GM18498 (cell line): ENCODE data around the gene TRIM31.
"Not testable (repeated sequence)": the region's sequence is repeated elsewhere in the genome, so short reads cannot be mapped to it uniquely, and the experiment has no call there.

Experiments used
- ATAC-seq: cut with Tn5 transposase; IDR thresholded peaks from one replicate; pipeline ENCODE4 v1.9.1; 2021; ENCODE audit warnings: mild to moderate bottlenecking, moderate library complexity; ENCODE audit not compliant: unreplicated experiment

TRIM31 gene

DNA sequence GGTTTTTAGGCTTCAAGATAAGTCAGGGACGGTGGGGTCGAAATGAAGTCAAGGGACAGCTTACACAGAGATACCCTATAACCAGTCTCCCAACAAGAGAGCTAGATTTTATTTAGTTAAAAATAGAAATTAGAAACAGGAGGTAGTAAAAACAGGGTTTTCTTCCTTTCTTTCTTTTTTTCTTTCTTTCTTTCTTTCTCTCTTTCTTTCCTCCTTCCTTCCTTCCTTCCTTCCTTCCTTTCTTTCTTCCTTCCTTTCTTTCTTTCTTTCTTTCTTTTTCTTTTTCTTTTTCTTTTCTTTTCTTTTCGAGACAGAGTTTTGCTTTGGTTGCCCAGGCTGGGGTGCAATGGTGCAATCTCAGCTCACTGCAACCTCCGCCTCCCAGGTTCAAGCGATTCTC, 5.8 kb upstream of the TRIM31 start:
- not testable (repeated sequence) for ATAC-seq

DNA sequence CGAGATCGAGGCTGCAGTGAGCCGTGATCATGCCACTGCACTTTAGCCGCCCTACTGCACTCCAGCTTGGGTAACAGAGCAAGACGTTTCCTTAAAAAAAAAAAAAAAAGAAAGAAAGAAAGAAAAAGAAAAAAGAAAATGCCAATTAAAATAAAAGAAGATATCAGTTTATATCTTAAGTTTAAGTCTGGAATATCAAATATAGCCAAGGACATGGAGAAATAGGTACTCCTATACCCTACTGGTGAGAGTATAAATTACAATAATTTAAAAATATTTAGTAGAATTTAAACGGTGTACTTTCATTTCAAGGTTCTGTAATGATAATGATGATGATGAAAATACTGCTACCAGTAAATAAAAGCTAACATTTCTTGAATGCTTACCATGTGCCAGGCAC, 3.8 kb upstream of the TRIM31 start:
- no peak for ATAC-seq

DNA sequence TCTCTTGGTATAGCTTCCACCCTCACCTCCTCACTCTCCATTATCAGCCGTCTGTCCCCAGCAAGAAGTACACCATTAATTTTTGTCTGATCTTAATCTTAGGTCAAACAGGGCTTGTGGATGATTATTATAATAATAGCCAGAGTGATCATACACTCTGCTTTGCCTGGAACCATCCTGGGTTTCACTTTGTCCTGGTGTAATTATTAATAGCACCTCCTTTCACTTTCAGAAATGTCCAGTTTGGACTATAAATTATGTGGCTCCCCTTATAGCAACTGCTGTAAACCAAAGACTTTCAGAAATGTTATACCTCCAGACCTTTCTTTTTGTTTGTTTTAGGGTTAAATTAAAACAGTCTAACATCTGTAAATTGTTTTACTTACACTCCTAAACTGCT, 951 bp upstream of the TRIM31 start:
- no peak for ATAC-seq

DNA sequence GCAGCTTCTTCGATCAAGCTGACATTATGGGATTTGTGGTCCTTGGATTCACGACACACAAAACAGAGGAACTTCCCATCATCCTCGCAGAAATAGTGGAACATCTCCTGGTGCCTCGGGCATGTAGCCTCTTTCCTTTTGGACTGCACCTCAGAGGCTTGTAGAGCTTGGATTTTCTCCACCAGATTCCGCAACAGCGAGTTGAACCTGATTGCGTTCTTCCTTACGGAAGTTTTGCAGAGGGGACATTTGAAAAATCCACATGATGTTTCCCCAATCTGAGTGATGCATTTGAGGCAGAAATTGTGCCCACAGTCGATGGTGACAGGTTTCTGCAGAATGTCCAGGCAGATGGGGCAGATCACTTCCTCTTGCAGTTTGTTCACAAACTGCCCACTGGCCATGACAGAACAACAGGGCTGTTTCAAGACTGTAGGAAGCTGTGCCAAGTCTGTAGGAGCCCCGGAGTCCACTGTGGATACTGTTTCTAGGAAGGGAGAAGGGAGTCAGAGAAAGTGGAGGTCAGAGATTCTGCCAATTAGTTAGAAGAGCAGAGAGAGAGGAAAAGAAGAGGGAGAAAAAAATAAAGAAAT, 392 bp downstream of the TRIM31 start:
- ATAC-seq, result no peak

DNA sequence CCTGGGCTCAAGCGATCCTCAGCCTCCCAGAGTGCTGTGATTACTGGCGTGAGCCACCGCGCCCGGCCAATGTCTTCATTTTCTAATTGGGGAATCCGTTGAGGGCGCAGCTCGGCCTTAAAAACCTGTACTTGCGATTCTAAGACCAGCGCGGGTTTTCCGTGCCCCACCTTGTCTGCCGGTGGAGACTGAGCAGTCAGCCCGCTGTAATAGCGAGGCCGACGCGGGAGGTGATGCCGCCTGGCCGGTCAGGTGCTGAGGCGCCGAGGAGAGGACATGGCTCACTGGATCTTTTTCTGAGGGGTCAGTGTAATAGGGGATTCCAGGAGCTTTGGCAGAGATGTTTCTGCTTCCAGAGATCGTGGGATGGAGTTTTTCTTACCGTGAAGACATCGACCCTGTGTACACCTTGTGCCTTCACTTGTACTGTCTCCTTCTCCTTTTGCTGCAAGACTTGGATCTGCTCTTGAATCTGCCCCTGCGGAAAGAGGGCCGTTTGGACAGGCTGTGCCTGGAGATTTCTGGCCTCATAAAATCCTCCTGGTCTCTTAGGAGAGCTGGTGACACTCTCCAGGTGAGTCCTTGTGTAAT, 1.5 kb downstream of the TRIM31 start:
- ATAC-seq, result no peak

DNA sequence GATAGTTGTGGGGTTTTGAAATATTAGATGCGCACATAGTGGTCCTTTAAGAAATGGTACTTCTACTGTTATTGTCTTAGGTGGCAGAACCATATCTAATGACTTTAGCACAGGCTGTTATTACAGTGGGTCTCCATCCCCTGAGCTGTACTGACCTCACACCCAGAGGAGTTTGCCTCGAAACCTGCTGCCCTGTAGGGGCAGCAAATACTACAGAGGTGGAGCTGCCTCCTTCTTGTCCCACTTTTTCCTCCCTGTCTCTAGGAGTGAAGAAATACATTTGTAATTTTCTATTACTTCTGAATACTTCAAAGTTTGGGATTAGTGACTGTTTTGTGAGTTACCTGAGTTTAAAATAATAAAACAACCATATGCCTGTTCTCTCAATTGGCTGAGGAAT, 8.2 kb downstream of the TRIM31 start:
- ATAC-seq, result no peak

DNA sequence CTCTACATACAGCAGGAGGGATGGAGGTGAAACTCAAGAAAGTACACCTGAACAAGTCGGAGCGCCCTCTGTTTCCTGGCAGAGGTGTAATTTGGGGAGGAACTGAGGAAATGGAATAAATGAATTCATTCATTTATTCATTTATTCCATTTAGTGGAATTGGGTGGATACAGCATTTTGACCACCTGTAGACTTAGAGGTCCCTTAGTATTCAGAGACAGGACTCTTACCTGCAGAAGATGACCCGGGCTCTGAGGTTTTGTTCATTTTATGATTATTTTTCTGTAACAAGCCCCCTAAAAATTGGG, 9.1 kb downstream of the TRIM31 start:
- ATAC-seq, result no peak

DNA sequence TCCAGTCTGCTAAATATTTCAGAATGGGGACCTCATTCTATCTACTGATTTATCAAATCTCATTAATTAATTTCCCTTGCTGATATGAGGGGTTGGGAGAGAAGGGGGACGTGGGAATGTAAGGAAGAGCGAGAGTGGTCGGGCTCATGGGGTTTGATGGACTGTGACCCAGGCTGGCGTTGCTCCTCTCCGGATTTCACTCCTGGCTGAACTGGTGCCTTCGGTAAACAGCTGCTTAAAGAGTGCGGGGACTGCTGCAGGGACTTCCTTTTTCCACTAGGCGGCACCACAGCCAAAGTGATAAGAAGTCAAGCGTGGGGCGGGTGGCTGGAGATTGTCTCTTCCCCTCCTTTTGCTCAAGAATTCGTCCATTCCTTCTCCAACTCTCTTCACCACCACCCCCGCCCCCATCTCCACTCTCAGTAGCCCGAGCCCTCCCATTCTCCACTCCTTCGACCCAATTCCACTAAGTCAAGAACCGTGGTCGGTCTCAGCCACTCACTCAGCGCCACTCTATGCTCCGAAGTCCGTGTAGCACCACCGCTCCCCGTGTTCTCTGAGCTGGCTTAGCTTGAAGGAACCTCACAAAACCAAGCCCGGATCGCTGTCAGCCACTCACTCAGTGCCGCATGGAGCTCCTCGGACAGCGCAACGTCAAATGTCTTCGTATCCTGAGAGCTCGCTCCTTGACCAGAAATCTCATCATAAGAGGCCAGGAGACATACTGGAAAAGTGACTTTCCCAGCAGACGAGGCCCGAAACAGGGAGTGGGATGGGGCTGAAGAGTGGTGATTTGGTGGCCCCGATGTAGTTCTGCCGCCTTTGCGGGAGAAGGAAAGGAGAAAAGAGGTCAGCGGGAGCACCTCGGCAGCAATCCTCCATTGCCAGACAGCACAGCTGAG, 9.7 kb downstream of the TRIM31 start:
- peak; percentile 75 for ATAC-seq

DNA sequence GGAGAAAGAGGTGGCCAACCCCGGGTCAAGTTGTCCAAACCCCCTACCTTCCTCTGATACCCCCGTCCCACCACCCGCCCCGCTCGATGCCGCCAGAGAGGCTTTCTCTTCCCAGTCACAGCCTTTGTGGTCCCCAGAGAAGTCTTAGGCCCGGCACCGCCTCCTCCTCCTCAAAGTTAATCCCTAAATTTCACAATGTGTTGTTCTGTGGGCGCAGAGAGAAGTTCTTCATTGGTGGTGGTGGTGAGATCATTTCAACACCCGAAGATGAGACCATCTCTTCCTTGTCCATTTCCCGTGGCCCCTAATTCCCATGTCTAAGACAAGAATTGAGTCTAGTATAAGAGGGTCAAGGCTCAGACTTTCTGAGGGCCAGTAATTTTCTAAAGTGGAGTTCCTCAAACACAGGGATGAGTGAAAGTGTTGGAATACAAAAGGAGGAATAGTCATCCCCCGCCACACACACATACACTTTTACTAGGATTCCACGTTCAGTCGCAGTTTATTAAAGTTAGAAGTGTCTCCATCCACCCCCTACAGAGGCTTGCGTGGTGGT, 10.4 kb downstream of the TRIM31 start:
- ATAC-seq, result no peak

DNA sequence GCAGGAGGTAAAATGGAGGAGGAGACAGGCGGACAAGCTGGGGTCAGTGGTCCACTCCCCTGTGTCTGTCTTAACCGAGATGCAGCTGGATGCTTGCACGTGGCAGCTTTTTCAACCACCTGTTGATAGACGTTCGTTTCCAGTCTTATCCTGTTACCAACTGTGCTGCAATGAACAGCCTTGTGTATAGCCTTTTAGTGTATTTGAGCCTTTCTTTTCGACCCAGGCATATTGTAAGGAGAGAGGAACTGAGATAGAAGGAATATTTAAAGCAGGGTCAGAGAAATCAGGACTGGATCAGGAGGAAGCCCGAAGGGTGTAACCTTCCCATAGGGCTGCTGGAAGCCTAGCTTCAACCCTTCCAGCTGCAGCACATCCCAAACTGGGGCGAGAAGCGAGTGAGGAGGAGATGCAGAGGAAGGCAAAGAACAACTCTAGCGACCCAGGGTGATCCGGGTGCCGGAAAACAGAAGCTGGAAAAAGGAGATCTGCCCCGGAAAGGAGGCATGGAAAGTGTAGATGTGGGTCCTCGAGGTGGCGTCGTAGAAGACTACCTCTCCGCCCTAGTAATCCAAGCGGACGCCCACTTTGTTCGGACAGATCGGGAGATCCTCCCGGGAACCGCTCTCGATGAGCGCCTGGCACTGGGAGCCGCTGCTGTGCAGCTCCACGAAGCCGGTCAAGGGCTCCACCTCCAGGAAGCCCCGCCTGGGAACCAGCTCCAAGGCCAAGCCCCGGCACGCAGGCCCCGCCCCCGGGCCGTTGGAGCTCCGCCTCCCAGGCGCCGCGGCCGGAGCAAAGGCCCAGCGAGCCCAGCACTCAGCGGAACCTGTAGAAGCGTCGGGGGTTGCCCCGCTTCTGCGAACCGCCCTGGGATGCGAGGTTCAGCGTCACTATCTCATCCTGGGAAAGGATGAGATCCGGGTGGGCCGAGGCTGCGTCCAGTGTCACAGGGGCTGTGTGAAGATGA, 11.2 kb downstream of the TRIM31 start:
- peak; percentile 70 for ATAC-seq

DNA sequence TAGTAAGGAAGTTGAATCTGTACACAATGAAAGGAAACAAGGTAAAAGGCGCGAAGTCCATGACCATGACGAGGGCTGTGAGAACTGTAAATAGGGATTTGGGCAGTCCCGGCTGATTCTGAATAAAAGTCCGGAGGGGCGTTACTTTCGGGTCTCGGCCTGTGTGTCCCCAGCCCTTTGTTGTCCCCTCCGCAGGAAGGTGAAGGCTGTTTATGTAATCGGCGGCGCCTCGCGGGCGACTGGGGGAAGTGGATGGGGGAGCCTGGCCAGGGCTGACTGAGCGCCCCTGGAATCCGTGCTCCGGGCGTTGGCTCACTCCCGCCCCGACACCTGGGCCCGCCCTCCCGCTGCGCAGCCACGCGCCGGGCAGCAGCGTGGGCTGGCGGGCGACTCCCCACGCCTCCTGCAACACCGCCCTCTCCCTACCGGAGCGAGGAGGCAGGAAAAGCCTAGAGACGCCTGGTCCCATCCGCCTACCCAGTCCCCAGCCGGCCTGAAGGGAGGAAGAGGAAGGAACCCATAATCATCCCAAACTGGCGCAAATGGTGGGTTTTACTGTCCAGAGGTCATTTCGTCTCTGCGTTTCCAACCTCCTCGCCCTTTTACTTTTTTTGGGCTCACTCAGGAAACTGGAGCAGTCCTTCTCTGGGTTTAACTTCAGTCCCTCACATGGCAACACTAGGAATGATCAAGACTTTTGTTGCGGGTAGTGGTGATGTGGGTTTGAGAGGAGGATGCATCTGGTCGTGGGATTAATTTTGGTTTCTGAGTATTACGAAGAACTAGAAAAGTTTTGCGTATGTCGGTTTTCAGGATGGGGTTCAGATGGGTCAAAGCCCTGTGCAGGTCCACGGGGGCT, 12.1 kb downstream of the TRIM31 start:
- ATAC-seq, result no peak

DNA sequence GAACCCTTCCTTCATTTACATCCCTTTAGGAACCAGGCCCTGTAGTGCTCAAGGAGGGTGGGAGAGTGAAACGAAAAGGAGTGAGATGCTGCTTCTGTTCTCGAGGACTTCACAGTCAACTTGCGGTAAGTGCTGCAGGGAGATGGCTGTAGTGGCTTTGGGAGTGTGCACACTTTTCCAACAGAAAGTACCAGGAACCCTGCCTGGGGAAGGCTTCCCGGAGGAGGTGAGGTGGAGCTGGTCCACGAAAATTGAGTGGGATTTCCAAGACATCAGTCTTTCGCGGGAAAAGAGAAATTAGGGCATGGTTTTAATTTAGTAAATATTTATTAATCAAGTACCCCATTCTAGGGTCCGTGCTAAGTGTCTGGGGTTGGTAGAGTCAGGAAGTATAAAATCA, 12.7 kb downstream of the TRIM31 start:
- ATAC-seq, result no peak

DNA sequence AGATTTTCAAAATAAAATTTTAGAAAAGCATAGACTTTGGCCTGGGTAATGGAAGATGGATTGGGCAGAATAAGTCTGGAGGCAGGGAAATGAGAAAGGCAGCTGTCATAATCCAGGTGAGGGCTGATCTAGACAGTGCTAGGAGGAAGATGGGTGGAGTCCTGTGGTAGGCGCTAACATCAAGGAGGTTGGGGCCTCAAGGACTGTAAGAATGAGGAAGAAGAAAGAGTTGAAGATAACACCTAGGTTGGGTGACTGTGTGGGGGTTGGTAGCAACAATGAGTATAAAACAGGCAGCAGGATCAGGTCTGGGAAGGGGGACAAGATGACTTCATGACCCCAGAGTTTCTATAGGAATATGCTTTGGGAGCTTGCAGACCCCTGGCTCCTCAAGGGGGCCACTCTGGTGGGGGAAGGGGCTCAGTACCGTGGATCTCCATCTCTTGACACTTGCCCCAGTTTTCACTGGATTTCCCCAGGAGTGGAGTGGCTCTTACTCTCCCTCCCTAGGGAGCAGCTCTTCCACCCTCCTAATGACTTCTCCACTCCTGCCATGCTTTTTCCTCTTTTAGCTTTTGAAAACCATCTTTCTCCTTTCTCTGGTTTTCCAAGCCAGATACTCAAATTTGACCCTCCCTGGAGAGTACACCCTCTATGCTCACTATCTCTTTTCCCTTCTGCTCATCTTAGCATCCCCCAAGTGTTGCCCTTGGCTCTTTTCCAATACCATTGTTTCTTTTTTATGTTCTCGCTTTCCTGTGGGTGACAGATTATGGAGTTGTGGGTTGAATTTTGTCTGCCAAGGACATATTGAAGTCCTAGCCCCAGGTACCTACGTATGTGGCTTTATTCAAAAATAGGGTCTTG, 14.8 kb downstream of the TRIM31 start:
- ATAC-seq, result no peak

DNA sequence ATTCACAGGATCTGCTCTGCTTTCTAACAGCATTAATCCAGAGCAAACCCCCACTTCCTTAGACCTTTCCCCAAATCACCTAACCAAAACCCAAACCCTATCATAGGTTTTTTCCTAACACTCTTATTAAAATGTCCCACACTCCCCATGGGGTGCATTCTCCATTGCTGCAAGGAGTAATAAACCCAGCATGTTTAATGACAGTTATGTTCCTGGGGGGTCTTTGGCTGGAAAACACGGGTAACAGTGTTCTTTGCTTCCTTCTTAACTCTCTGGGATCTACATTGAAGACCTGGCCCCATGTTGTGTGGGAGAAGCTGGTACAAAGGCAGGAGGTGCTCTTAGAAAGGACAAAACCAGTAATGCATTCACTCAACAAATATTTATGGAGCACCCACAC, 16.1 kb downstream of the TRIM31 start:
- ATAC-seq, result no peak

DNA sequence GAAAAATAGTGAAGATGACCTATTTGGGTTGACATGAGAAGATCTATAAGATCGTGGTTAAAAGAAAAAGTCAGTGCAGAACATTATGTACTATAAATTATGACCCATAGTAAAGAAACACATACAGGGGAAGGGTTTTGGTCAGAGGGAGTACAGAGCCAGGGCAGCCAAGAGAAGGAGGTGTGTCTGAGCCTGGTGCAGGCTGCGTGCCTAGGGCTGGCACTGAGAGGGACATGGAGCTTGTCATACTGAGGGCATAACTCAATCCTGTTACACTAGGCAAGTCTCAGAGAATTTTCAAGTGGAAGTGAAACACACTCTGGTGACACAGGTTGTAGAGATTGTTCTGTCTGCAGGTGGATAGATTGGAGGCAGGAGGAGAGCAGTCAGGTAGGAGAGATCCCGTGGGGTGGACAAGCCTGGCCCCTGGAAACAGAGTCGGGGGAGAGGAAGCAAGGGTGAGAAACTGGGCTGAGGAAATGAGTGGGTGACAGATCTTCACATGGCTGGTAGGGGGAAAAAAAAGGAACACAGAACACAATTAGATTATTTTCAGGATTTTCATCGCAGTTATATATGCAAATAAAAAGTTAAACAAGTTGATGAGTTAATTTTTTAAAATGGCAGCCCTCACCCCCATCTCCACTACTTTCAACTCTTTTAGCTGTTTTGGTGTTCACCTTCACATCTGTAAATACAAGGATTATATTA, 18.8 kb downstream of the TRIM31 start:
- ATAC-seq, result no peak

DNA sequence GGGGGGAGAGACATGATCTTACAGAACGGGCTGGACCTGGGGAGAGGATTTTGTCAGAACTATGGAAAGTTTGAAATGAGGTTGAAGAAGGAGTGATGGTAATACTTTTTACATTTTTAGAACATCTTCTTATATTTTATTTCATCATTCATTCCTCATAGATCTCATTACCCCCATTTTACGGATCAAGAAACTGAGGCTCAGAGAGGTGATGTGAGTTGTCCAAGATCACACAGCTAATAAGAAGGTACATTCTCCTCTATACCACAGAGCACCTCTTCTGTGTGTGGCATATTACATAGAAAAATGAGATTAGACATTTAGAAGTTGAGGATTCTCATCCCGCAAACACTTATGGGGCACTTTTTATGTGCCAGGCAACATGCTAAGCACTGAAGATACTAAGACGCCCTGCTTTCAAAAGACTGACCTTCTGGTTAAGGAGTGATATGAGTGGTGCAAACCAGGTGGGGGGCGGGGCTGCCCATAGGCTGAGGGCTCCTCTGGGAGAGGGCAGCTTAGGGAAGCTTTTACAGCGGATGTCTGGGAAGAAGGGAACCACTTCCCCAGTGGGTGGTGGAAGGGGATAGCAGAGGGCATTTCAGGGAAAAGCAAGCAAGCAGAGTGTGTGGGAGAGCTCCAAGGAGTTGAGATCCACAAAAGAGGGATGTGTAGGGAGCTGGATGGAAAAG, 19.9 kb downstream of the TRIM31 start:
- no peak for ATAC-seq

DNA sequence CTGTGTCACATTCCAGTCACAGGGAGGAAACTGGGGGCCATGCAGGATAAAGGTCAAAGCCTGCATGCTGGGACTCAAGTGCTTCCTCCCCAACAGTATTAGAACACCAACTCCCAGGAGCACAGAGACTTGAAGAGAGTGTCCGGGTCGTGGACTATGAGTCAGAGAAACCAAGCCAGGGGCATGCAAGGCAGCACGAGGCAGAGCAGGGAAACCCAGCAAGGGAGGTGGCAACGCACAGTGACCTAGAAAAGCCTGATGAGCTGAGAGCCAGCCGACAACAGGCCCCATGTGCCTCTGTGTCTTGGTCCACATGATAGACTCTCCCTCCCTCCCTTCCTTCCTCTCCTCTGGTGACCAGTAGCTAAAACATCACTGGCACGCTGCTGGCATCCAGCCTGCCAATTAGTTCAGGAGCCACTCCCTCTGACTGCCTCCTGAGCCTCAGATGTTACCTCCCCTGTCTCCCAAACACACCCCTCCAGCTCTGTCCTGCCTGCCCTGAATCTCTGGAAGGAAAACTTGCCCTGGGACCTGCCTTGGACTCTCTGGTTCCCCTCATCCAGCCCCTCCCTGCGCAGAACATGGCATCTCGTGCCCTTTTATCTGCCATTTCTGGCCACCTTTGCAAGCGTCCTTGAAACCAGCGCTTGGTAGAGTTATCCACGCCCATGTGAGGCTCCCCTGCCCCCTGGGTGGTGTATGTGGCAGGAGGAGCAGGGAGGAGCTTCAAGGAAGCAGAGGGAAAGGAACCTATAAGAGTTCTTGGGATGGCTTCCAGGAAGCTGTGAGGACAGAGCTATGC, 21.1 kb downstream of the TRIM31 start:
- ATAC-seq, result no peak
